Transverse colon (tissue), 4 donors: Measurements from ENCODE around the gene OVCH2. TPM values are rescaled to one million over a fixed set of nuclear protein-coding genes. Genes with fewer than 3 reads are reported as not detected.
"Not testable (repeated sequence)": the region's sequence is repeated elsewhere in the genome, so short reads cannot be mapped to it uniquely, and the experiment has no call there.

Experiments used
- DNase-seq: peaks from one replicate; pipeline ENCODE4 v3.0.0-alpha.2; 2019
- H3K27ac ChIP-seq, 4 donors: fragments of 200-600 bp; sonication (generic); 2 replicates each; pipeline ENCODE4 v1.5.1; 2016 to 2018; ENCODE audit warnings: inconsistent platforms in 4 of 4
- H3K27me3 ChIP-seq: fragments of 200-600 bp; sonication (generic); 2 replicates; pipeline ENCODE4 v1.5.1; 2017; ENCODE audit warnings: inconsistent platforms
- H3K36me3 ChIP-seq, 4 donors: fragments of 200-600 bp; sonication (generic); 2 replicates each; pipeline ENCODE4 v1.5.1; 2017 to 2019; ENCODE audit warnings: inconsistent platforms in 4 of 4
- H3K4me1 ChIP-seq, 4 donors: fragments of 200-600 bp; sonication (generic); 2 replicates each; pipeline ENCODE4 v1.5.1; 2017 to 2020; ENCODE audit warnings: inconsistent platforms in 4 of 4
- H3K4me3 ChIP-seq, 4 donors: fragments of 200-600 bp; sonication (generic); 1 replicate in 1 of 4; 2 replicates in 3 of 4; pipeline versions ENCODE4 v1.5.1 to v1.6.1; 2017 to 2019; ENCODE audit warnings: inconsistent platforms in 4 of 4
- H3K9me3 ChIP-seq, 2 donors: fragments of 200-600 bp; sonication (generic); 2 replicates each; pipeline ENCODE4 v1.5.1; 2017 to 2019; ENCODE audit warnings: inconsistent platforms in 2 of 2
- CTCF ChIP-seq, 5 experiments: fragments of 200-600 bp in 3 of 5; fragments of 450-650 bp in 2 of 5; sonication (generic) in 3 of 5; IDR thresholded peaks; 1 replicate in 2 of 5; 2 replicates in 3 of 5; pipeline ENCODE4 v1.5.1; 2016 to 2017; ENCODE audit warnings: antibody characterized with exemption in 5 of 5, inconsistent platforms in 3 of 5, mild to moderate bottlenecking in 2 of 5, moderate library complexity in 1 of 5
- EP300 ChIP-seq: sonication (generic); formaldehyde crosslinking; IDR thresholded peaks from one replicate; pipeline ENCODE4 v1.6.1; 2017; ENCODE audit warnings: antibody characterized with exemption, low read depth
- POLR2A ChIP-seq: fragments of 450-650 bp; IDR thresholded peaks from one replicate; pipeline ENCODE4 v1.6.1; 2016; ENCODE audit warnings: antibody characterized with exemption, mild to moderate bottlenecking, moderate library complexity
- POLR2AphosphoS5 ChIP-seq, 3 donors: sonication (generic); formaldehyde crosslinking; IDR thresholded peaks; one replicate each; pipeline ENCODE4 v1.6.1; 2016; ENCODE audit warnings: antibody characterized with exemption in 3 of 3
- WGBS, 2 donors: methylation state at CpG; one replicate each; pipeline ENCODE4 v1.1.5; 2018; ENCODE audit warnings: low coverage in 1 of 2; 5-methylcytosine and 5-hydroxymethylcytosine counted together
- in situ Hi-C, 4 donors: fragments of 200-750 bp; cut with MboI; loops; one replicate each; pipeline versions ENCODE4 v1.15.0 to v1.15.1; 2017; ENCODE audit warnings: low sequenced_read_pairs in 3 of 4, low pct_ligation_motif_present in 1 of 4, low pct_unique_long_range_greater_than_20kb in 1 of 4
- intact Hi-C: fragments of 100-400 bp; cut with DNase I; formaldehyde crosslinking; loops from one replicate; pipeline ENCODE4 v1.15.1; 2023; ENCODE audit warnings: low total_unique reads
- total RNA-seq, 4 donors: library from RNA; depleted of rRNA; stranded (reverse); fragments of >200 nt; gene quantifications; one replicate each; pipeline ENCODE4 v1.1.0, GENCODE V29; 2016

Gene OVCH2
- total RNA-seq, 4 donors from 2014 or later = not detected

GRCh38 chr11:7667460-7667859 is 38.8 kb downstream of the OVCH2 start:
- H3K4me3 ChIP-seq = no peak overlapping the region
- in situ Hi-C loops (loop anchor here in 3 of 4 donors (5.0 to 25.0 kb wide), 2 partner anchors 95 to 105 kb away; no protein-coding TSS in a partner anchor), intact Hi-C loops (no loop called here)
- no peak overlapping the region for H3K27ac ChIP-seq
- TF ChIP-seq EP300 (no peak), POLR2A (no peak)
- H3K36me3 ChIP-seq = no peaks in the 10 kb centered on the region
- DNase-seq = no peak
- no peaks in the 10 kb centered on the region for H3K9me3 ChIP-seq
- 93% methylated on average over 2 of the region's 2 CpGs; no CpG with 5 or more reads in 1 of the 2 donors for WGBS, 2 donors
- H3K27me3 ChIP-seq = no peaks in the 10 kb centered on the region
- peaks cover 0 to 3% (median 0%) of the 10 kb centered on the region in 4 donors for H3K4me1 ChIP-seq

- Histone ChIP-seq H3K36me3 (no peaks in the 10 kb centered on the region), H3K27ac (no peak overlapping the region), H3K4me3 (no peak overlapping the region), H3K27me3 (no peaks in the 10 kb centered on the region), H3K4me1 (peaks cover 0 to 3% (median 0%) of the 10 kb centered on the region in 4 donors), H3K9me3 (no peaks in the 10 kb centered on the region)
- TF ChIP-seq POLR2A = no peak
- no peak for TF ChIP-seq CTCF (IDR thresholded peaks at IDR 0.05)
- no peak for TF ChIP-seq POLR2AphosphoS5 (IDR thresholded peaks at IDR 0.05)
- TF ChIP-seq EP300 = no peak
- WGBS, 2 donors = 87 to 100% methylated on average over 1 to 7 of the region's 7 CpGs
- no peak for DNase-seq
- intact Hi-C loops (no loop called here), in situ Hi-C loops (loop anchor here in 3 of 4 donors (5.0 to 25.0 kb wide), 2 partner anchors 94 to 104 kb away; no protein-coding TSS in a partner anchor)
Observed at GRCh38 chr11:7666292-7666866, 39.9 kb downstream of the OVCH2 start.

DNA sequence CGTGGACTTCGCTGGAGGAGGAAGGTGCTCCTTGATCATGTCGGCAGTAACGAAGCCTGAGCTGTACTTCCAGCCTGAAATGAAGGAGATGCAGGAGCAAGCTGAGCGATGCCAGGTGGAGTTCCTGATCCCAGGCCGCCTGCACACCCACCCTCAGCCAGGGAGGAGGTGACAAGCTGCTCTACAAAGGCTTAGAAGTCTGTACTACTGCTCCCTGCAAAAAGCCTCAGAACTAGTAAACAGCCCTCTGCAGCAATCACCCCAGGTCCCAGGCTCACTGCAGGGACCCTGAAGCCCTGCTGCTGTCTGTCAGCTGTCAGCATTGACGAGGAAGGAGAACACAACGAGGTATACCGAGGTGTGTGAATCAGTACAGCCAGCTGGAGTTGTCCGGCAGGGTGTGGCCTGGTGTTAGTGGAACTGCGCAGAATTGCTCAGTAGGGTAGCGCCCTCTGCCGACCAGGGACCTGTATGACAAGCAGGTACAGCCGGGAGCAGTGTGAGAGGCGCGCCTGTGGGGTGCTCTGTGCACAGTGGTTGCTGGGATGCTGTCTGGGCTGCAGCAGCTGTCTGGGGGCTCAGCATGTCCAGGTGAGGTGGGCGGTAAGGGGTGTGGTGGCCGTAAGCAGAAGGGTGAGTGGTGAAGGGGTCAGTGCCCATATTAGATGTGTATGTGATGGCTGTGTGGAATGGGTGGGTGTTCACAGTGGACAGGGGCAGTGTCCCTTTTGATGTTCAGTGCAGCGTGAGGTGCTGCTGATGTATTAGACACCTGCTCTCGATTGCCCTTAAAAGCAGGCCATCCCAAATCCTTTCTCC is 40.6 kb downstream of the OVCH2 start:
- Histone ChIP-seq H3K36me3 (no peaks in the 10 kb centered on the region), H3K27me3 (no peaks in the 10 kb centered on the region), H3K4me3 (no peak overlapping the region), H3K4me1 (peaks cover 0 to 3% (median 0%) of the 10 kb centered on the region in 4 donors), H3K27ac (peak overlapping the region in 1 of 4 donors; percentile 13), H3K9me3 (no peaks in the 10 kb centered on the region)
- intact Hi-C loops (no loop called here), in situ Hi-C loops (loop anchor here in 3 of 4 donors (5.0 to 25.0 kb wide), 2 partner anchors 93 to 103 kb away; no protein-coding TSS in a partner anchor)
- DNase-seq = peak; percentile 89
- 49% methylated on average over 20 of the region's 20 CpGs; no CpG with 5 or more reads in 1 of the 2 donors for WGBS, 2 donors
- TF ChIP-seq EP300 = no peak
- peak; percentile 81 to 93 (median 86) for TF ChIP-seq CTCF (IDR thresholded peaks at IDR 0.05)

- Histone ChIP-seq H3K9me3 (no peaks in the 10 kb centered on the region), H3K4me1 (peaks cover 0 to 3% (median 0%) of the 10 kb centered on the region in 4 donors), H3K4me3 (no peak overlapping the region), H3K36me3 (no peaks in the 10 kb centered on the region), H3K27me3 (no peaks in the 10 kb centered on the region), H3K27ac (no peak overlapping the region)
- DNase-seq = no peak
- in situ Hi-C loops (loop anchor here in 3 of 4 donors (5.0 to 25.0 kb wide), 2 partner anchors 93 to 103 kb away; no protein-coding TSS in a partner anchor), intact Hi-C loops (no loop called here)
- WGBS, 2 donors = 86% methylated on average over 6 of the region's 6 CpGs; no CpG with 5 or more reads in 1 of the 2 donors
- TF ChIP-seq POLR2AphosphoS5 (IDR thresholded peaks at IDR 0.05) (no peak), CTCF (IDR thresholded peaks at IDR 0.05) (no peak), EP300 (no peak), POLR2A (no peak)
Observed at GRCh38 chr11:7664867-7665266, 41.4 kb downstream of the OVCH2 start.

- H3K9me3 ChIP-seq, H3K4me1 ChIP-seq, H3K27ac ChIP-seq, H3K36me3 ChIP-seq, H3K27me3 ChIP-seq, H3K4me3 ChIP-seq, intact Hi-C loops, DNase-seq: not testable (repeated sequence)
- 70% methylated on average over 15 of the region's 16 CpGs; no CpG with 5 or more reads in 1 of the 2 donors for WGBS, 2 donors
- in situ Hi-C loops = loop anchor here in 2 of 4 donors (25.0 kb wide), 1 partner anchor 101 kb away; no protein-coding TSS in a partner anchor
Observed at GRCh38 chr11:7663531-7663930, 42.7 kb downstream of the OVCH2 start.
